DOHH2 (cell line): ENCODE measurements around the gene IPO7.

ENCODE experiments used
- H3F3A ChIP-seq: fragments of 200-600 bp; sonication (generic), shearing (Covaris generic); 2 replicates; pipeline ENCODE4 v1.6.0; 2016; ENCODE audit warnings: antibody characterized with exemption, mild to moderate bottlenecking; ENCODE audit not compliant: control insufficient read depth, insufficient read depth
- H3K27ac ChIP-seq: fragments of 200-600 bp; sonication (generic); 2 replicates; pipeline ENCODE4 v1.5.1; 2014; ENCODE audit warnings: low read depth, mild to moderate bottlenecking, low read length, moderate library complexity
- H3K27me3 ChIP-seq: fragments of 200-600 bp; sonication (generic); 2 replicates; pipeline ENCODE4 v1.6.1; 2014; ENCODE audit warnings: mild to moderate bottlenecking, low read length, mixed read lengths; ENCODE audit not compliant: control insufficient read depth
- H3K36me3 ChIP-seq: fragments of 200-600 bp; sonication (generic); 2 replicates; pipeline ENCODE4 v1.6.1; 2014; ENCODE audit warnings: mild to moderate bottlenecking, low read length, moderate library complexity, mixed read lengths; ENCODE audit not compliant: control insufficient read depth
- H3K4me1 ChIP-seq: fragments of 200-600 bp; sonication (generic); 2 replicates; pipeline ENCODE4 v1.6.1; 2014; ENCODE audit warnings: mild to moderate bottlenecking, low read length, mixed read lengths; ENCODE audit not compliant: control insufficient read depth
- H3K4me2 ChIP-seq: fragments of 200-600 bp; sonication (generic); 2 replicates; pipeline ENCODE4 v1.6.0; 2014; ENCODE audit warnings: mild to moderate bottlenecking, low read length, moderate library complexity
- H3K4me3 ChIP-seq: fragments of 200-600 bp; sonication (generic); 2 replicates; pipeline ENCODE4 v1.5.1; 2014; ENCODE audit warnings: mild to moderate bottlenecking, low read length, mixed read lengths
- H3K79me2 ChIP-seq: fragments of 200-600 bp; sonication (generic); 2 replicates; pipeline ENCODE4 v1.6.1; 2014; ENCODE audit warnings: mild to moderate bottlenecking, low read length, mixed read lengths; ENCODE audit not compliant: control insufficient read depth
- H3K9me2 ChIP-seq: fragments of 200-600 bp; sonication (generic); replicated peaks from 2 replicates; pipeline ENCODE4 v1.6.1; 2014; ENCODE audit warnings: mild to moderate bottlenecking, low read length, mixed read lengths; ENCODE audit not compliant: control insufficient read depth
- H3K9me3 ChIP-seq: fragments of 200-600 bp; sonication (generic); 2 replicates; pipeline ENCODE4 v1.6.1; 2014; ENCODE audit warnings: antibody characterized with exemption, low read length, mixed read lengths; ENCODE audit not compliant: control insufficient read depth, insufficient read depth
- H4K20me1 ChIP-seq: fragments of 200-600 bp; sonication (generic); 2 replicates; pipeline ENCODE4 v1.6.0; 2014; ENCODE audit warnings: low read depth, mild to moderate bottlenecking, antibody characterized with exemption, low read length, moderate library complexity; ENCODE audit not compliant: control insufficient read depth, insufficient read depth
- EZH2phosphoT487 ChIP-seq: fragments of 200-600 bp; sonication (generic); IDR thresholded peaks from 2 replicates; pipeline ENCODE4 v1.6.1; 2017; ENCODE audit warnings: borderline replicate concordance, mild to moderate bottlenecking, antibody characterized with exemption, low read length, moderate library complexity, mixed read lengths
- TF ChIP-seq, protein P1 (sequence below): fragments of 200-600 bp; sonication (generic); IDR thresholded peaks from one replicate; pipeline ENCODE4 v1.5.1; 2014; ENCODE audit warnings: antibody characterized with exemption, mild to moderate bottlenecking, low read depth, low read length; ENCODE audit not compliant: poor library complexity, severe bottlenecking

IPO7 gene

DNA sequence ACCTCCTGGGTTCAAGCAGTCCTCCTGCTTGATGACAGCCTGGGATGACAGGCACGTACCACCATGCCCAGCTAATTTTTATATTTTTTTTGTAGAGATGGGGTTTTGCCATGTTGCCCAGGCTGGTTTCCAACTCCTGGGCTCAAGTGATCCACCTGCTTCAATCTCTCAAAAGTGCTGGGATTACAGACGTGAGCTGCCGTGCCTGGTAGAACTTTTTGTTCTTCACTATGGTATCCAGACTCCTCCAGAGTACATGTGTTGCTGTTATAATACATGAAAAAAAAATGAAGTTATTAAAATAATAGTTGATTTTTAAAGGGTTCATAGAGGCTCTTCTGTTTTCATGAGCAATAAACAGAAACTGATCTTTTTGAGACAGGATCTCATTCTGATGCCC lies 105.9 kb downstream of the IPO7 start:
- TF ChIP-seq, protein P1, sequence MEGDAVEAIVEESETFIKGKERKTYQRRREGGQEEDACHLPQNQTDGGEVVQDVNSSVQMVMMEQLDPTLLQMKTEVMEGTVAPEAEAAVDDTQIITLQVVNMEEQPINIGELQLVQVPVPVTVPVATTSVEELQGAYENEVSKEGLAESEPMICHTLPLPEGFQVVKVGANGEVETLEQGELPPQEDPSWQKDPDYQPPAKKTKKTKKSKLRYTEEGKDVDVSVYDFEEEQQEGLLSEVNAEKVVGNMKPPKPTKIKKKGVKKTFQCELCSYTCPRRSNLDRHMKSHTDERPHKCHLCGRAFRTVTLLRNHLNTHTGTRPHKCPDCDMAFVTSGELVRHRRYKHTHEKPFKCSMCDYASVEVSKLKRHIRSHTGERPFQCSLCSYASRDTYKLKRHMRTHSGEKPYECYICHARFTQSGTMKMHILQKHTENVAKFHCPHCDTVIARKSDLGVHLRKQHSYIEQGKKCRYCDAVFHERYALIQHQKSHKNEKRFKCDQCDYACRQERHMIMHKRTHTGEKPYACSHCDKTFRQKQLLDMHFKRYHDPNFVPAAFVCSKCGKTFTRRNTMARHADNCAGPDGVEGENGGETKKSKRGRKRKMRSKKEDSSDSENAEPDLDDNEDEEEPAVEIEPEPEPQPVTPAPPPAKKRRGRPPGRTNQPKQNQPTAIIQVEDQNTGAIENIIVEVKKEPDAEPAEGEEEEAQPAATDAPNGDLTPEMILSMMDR: no peak
- TF ChIP-seq EZH2phosphoT487: no peak
- no peaks in the 10 kb centered on the region for H3K27me3 ChIP-seq
- H3K9me3 ChIP-seq: no peaks in the 10 kb centered on the region
- no peaks in the 10 kb centered on the region for H3K4me1 ChIP-seq
- H3K36me3 ChIP-seq: peaks cover 36% of the 10 kb centered on the region
- no peaks in the 10 kb centered on the region for H3K79me2 ChIP-seq
- H4K20me1 ChIP-seq: no peaks in the 10 kb centered on the region
- H3K9me2 ChIP-seq: no peaks in the 10 kb centered on the region
- H3F3A ChIP-seq: no peaks in the 10 kb centered on the region; the same call in 1 of the 2 replicates
- no peak overlapping the region for H3K4me2 ChIP-seq
- H3K4me3 ChIP-seq: no peak overlapping the region
- no peak overlapping the region for H3K27ac ChIP-seq

GRCh38 chr11:9493492-9493891 lies 109.0 kb downstream of the IPO7 start:
- Histone ChIP-seq H3K27ac (no peak overlapping the region), H3K4me3 (no peak overlapping the region), H3F3A (no peaks in the 10 kb centered on the region), H3K9me2 (no peaks in the 10 kb centered on the region), H3K36me3 (peaks cover 52% of the 10 kb centered on the region), H4K20me1 (no peaks in the 10 kb centered on the region), H3K4me1 (no peaks in the 10 kb centered on the region), H3K4me2 (no peak overlapping the region), H3K79me2 (no peaks in the 10 kb centered on the region), H3K27me3 (no peaks in the 10 kb centered on the region), H3K9me3 (no peaks in the 10 kb centered on the region)
- TF ChIP-seq, protein P1: no peak
- no peak for TF ChIP-seq EZH2phosphoT487

DNA sequence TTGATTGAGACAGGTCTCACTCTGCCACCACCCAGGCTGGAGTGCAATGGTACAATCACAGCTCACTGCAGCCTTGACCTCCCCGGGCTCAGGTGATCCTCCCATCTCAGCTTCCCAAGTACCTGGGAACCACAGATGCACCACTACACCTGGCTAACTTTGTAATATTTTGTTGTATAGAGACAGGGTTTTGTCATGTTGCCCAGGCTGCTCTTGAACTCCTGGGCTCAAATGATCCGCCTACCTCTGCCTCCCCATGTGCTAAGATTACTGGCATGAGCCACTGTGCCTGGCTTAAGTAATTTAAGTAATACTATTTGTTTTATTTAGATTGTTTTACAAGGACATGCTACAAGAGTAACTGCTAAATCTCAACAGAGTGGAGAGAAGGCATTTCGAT lies 109.9 kb downstream of the IPO7 start:
- Histone ChIP-seq H3K36me3 (peaks cover 54% of the 10 kb centered on the region), H3K79me2 (no peaks in the 10 kb centered on the region), H4K20me1 (no peaks in the 10 kb centered on the region), H3K4me1 (no peaks in the 10 kb centered on the region), H3K9me3 (no peaks in the 10 kb centered on the region), H3K4me3 (no peak overlapping the region), H3K4me2 (no peak overlapping the region), H3K9me2 (no peaks in the 10 kb centered on the region), H3K27ac (no peak overlapping the region), H3K27me3 (no peaks in the 10 kb centered on the region), H3F3A (no peaks in the 10 kb centered on the region)
- TF ChIP-seq, protein P1: no peak
- TF ChIP-seq EZH2phosphoT487: no peak
